SJSA1 (cell line): ENCODE results near the gene CA14. TPM values are rescaled to one million over a fixed set of nuclear protein-coding genes. Genes with fewer than 3 reads are reported as not detected.
"Not testable (repeated sequence)": the region's sequence is repeated elsewhere in the genome, so short reads cannot be mapped to it uniquely, and the experiment has no call there.

ENCODE experiments used
- DNase-seq, 2 experiments: peaks; one replicate each; pipeline ENCODE4 v3.0.0-alpha.2; 2015 to 2020; ENCODE audit warnings: low spot score in 2 of 2, low read depth in 1 of 2
- H3K27ac ChIP-seq: fragments of 250-450 bp; sonication (Bioruptor Pico); 2 replicates; pipeline ENCODE4 v1.5.1; 2020; ENCODE audit warnings: mild to moderate bottlenecking, moderate library complexity
- H3K27me3 ChIP-seq: fragments of 250-450 bp; sonication (Bioruptor Pico); replicated peaks from 2 replicates; pipeline ENCODE4 v1.5.1; 2020; ENCODE audit warnings: mild to moderate bottlenecking, moderate library complexity
- H3K36me3 ChIP-seq: fragments of 250-450 bp; sonication (Bioruptor Pico); 2 replicates; pipeline ENCODE4 v1.5.1; 2020; ENCODE audit warnings: mild to moderate bottlenecking
- H3K4me1 ChIP-seq: fragments of 250-450 bp; sonication (Bioruptor Pico); replicated peaks from 2 replicates; pipeline ENCODE4 v1.6.1; 2021; ENCODE audit warnings: mild to moderate bottlenecking
- H3K4me3 ChIP-seq: fragments of 250-450 bp; sonication (Bioruptor Pico); 2 replicates; pipeline ENCODE4 v1.5.1; 2020; ENCODE audit warnings: mild to moderate bottlenecking
- H3K9me3 ChIP-seq: fragments of 250-450 bp; sonication (Bioruptor Pico); replicated peaks from 2 replicates; pipeline ENCODE4 v1.5.1; 2020; ENCODE audit warnings: mild to moderate bottlenecking
- total RNA-seq: library from RNA; depleted of rRNA; stranded (reverse); fragments of >200 nt; shearing (Covaris generic); gene quantifications from 2 replicates; pipeline ENCODE4 v1.2.3, GENCODE V29; 2014

CA14 gene
- total RNA-seq, 1 experiment from 2014 or later = not detected

DNA sequence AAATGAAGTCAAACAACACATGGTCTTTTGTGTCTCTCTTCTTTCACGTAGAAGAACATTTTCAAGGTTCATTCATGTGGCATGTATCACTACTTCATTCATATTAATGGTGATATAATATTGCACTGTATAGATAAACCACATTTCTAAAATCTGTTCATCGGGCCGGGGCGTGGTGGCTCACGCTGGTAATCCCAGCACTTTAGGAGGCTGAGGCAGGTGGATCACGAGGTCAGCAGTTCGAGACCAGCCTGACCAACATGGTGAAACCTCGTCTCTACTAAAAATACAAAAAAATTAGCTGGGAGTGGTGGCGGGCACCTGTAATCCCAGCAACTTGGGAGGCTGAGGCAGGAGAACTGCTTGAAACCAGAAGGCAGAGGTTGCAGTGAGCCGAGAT lies 29.3 kb upstream of the CA14 start:
- H3K4me3 ChIP-seq, H3K9me3 ChIP-seq, H3K4me1 ChIP-seq, DNase-seq, H3K27ac ChIP-seq, H3K27me3 ChIP-seq: not testable (repeated sequence)
- peaks cover 77% of the 10 kb centered on the region for H3K36me3 ChIP-seq

DNA sequence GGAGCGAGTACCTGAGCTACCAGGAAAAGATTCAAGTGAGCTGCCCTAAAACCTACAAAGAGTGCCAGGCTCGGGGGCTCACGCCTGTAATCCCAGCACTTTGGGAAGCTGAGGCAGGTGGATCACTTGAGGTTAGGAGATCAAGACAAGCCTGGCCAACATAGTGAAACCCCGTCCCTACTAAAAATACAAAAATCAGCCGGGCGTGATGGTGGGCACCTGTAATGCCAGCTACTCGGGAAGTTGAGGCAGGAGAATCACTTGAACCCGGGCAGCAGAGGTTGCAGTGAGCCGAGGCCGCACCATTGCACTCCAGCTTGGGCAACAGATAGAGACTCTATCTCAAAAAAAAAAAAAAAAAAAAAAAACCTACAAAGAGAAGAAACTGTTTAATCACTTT lies 24.7 kb upstream of the CA14 start:
- H3K4me3 ChIP-seq, H3K27me3 ChIP-seq, H3K9me3 ChIP-seq, H3K27ac ChIP-seq: not testable (repeated sequence)
- Histone ChIP-seq H3K36me3 (peaks cover 48% of the 10 kb centered on the region), H3K4me1 (peaks cover 13% of the 10 kb centered on the region)
- DNase-seq = peak in 1 of 2 experiments; percentile 9

DNA sequence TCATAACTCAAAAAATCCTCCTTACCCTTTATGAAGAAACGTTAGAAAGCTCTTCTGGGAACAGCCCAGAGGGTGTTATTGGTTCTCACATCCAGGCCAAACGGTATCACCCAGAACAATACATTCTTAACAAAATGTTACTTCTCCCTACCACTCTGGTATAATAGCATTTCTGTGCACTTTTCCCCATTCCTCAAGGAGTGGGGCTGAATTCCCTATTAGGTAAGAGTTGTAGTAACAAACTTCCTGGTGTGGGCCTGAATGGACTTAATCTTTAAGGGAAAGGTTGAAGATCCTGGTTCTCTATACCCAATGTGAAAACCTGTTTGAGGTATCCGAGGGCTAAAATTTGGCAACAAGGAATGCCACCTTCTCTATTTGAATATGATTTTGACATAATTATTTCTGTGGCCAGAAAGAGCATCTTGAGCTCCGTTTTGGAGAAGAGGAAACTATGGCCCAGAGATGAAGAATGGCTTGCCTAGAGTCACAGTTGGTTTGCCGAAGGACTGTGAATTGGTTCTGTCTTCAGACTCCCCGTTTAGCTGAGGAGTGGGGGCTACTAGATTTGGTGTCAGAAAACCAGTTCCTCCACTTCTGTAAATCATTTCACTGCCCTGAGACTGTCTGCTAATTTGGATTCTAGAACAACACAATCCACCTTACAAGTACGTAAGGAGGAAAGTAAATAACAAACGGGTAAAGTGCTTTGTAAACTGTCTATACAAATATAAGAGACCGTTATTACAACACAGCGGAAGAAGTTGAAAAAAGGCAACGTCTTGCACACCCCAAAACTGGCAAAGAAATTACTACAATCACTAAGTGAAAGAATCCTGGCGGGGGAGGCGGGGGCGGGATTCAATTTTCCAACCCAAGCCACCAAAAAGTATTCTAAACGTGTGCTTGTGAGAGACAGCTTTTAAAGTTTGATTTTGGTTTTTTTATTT lies 23.9 kb upstream of the CA14 start:
- Histone ChIP-seq H3K27ac (peak overlapping the region; percentile 72), H3K4me3 (peak overlapping the region; percentile 90), H3K9me3 (no peaks in the 10 kb centered on the region), H3K36me3 (peaks cover 41% of the 10 kb centered on the region), H3K27me3 (no peaks in the 10 kb centered on the region), H3K4me1 (peaks cover 13% of the 10 kb centered on the region)
- DNase-seq = peak in 1 of 2 experiments; percentile 27

DNA sequence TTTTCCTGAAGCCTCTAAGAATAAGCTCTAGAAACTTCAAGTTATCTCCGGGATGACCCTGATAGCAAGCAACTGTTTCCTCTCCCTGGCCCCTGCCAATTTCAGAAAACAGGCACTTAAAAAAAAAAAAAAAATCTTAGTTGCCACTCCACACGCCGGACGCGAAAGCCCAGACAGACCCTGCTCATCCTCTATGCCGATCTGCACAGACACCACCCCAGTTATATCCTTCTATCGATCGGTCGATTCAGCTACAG lies 23.3 kb upstream of the CA14 start:
- Histone ChIP-seq H3K27ac (peak overlapping the region; percentile 72), H3K27me3 (no peaks in the 10 kb centered on the region), H3K4me3 (peak overlapping the region; percentile 90), H3K36me3 (peaks cover 37% of the 10 kb centered on the region), H3K4me1 (peaks cover 13% of the 10 kb centered on the region), H3K9me3 (no peaks in the 10 kb centered on the region)
- DNase-seq = no peak

DNA sequence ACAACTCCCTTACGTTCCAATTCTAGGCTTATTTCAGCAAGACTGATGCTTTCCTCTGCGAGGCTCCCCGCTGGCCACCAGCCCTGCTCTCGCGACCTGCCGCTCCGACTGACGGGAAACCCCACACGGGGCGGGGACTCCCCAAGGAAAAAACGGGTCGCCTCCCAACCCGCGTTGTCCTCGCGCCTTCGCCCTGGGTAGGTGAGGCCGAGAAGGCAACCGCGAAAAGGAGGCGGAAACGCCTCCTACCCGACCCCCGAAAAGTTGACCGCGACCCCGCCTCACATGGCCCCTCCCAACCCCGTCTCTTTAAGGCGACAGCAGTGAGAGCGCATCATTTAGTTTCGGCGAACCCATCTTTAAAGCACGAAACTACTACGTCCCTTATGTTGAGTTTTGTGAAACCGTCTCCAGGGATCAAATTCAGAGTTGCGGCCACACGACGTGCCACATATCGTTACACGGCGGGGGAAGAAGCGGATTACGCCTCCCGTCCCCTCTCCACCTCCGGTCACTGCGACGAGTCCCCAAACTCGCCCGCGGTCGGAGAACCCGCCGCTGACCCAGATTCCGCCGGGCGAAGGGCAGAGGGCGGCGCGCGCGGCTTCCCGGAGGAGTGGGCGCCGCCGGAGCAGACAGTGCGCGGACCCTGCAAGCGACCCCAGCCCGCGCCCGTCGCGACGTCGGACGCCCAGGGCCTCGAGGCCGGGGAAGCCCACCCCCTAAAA lies 22.8 kb upstream of the CA14 start:
- peak overlapping the region; percentile 90 for H3K4me3 ChIP-seq
- peak overlapping the region; percentile 72 for H3K27ac ChIP-seq
- H3K36me3 ChIP-seq = peaks cover 32% of the 10 kb centered on the region
- H3K27me3 ChIP-seq = no peaks in the 10 kb centered on the region
- DNase-seq = peak; percentile 81 to 82
- no peaks in the 10 kb centered on the region for H3K9me3 ChIP-seq
- H3K4me1 ChIP-seq = peaks cover 13% of the 10 kb centered on the region

DNA sequence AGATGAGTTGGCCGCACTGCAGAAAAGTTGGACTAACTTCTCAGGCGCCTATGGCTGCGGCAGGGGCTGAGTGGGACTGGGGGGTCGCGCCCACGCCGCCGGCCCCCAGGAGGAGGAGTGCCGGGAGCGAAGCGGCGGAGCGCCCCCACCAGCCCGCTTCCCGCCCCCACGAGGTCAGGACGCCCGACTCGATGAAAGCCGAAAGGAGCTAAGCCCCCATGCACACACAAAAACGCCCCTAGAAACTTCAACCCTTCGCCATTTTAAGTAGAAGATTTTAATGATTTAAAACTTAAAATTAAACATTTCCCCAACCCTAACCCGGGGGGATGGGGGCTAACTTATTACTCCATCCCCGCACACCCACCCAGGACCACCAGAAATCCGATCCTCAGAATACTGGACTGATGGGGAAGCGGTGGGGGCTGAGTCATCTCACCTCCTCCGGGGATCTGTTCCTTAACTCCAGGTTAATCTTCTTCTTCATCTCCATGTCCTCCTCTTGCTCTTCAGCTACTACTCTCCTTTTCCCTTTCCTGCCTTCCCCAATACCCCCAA lies 22.2 kb upstream of the CA14 start:
- peak; percentile 42 to 48 for DNase-seq
- peak overlapping the region; percentile 72 for H3K27ac ChIP-seq
- H3K36me3 ChIP-seq = peaks cover 26% of the 10 kb centered on the region
- H3K4me3 ChIP-seq = peak overlapping the region; percentile 90
- H3K4me1 ChIP-seq = peaks cover 13% of the 10 kb centered on the region
- no peaks in the 10 kb centered on the region for H3K9me3 ChIP-seq
- H3K27me3 ChIP-seq = no peaks in the 10 kb centered on the region

DNA sequence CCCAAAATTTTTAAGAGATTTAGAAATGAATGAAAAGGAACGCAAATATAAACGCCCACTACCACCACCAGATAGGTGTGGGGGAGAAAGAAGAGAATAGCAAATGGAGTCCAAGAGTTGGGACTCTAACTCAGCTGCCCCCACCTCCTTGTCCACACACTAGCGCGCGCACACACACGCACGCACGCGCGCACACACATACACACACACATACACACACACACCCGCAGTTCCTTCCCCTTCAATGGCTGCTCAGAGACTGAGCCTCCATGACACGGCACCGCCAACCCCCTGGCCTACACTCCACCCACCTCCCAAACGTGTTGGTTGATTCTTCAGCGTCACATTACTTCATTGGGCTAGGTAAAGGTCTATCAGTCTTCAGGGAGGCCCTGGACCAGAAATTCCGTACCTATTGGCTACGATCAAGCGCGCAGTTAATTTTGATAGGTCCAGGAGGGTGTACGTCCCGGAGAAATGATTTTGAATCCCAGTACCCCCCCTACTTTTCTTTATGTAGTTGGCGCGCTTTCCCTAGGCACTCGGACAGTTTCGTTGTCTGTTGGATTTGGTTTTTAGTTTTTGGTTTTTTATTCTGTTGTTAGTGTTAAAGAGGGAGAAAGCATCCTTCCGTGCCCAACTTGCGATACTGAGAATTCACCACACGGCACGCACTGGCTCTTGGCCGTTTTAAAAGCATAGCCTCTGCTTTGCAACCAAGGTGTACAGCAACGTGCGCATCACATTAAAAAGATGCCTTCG lies 21.5 kb upstream of the CA14 start, which contains the start of gene ANP32E:
Gene ANP32E (minus strand): TSS at position 261 of the 762 bp plus-strand sequence. CDS start 326 bp downstream, outside the sequence.
- H3K4me1 ChIP-seq = peaks cover 13% of the 10 kb centered on the region
- peak within 1 kb of the TSS; percentile 90 for H3K4me3 ChIP-seq
- H3K36me3 ChIP-seq = peaks cover 19% of the 10 kb centered on the region
- H3K9me3 ChIP-seq = no peaks in the 10 kb centered on the region
- no peaks in the 10 kb centered on the region for H3K27me3 ChIP-seq
- H3K27ac ChIP-seq = peak within 1 kb of the TSS; percentile 81
- DNase-seq = peak; percentile 97 to 98

DNA sequence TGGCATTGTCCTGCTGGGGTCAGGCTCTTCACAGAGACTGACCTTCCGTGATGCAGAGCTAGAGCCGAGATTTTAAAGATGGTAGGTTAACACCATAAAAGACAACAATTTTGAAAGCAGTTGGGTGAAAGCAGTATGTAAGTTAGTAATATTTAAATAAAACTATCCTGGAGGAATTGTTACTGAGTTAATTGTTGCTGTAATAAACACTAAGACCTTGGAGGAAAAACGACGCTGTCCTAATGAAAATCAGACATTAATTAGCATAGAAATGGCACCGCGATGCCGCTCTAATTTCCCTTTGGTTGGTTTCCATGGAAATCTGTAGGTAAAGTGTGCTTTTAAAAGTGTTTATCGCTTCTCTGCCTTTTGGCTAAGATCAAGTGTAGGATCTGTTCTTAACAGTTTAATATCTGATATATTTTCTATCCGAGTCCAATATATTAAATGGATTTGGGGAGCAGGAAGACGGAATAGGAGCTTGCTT lies 20.9 kb upstream of the CA14 start:
- no peaks in the 10 kb centered on the region for H3K9me3 ChIP-seq
- no peaks in the 10 kb centered on the region for H3K27me3 ChIP-seq
- H3K36me3 ChIP-seq = peaks cover 15% of the 10 kb centered on the region
- peak in 1 of 2 experiments; percentile 4 for DNase-seq
- H3K4me3 ChIP-seq = peak overlapping the region; percentile 90
- H3K4me1 ChIP-seq = peaks cover 13% of the 10 kb centered on the region
- peak overlapping the region; percentile 81 for H3K27ac ChIP-seq

DNA sequence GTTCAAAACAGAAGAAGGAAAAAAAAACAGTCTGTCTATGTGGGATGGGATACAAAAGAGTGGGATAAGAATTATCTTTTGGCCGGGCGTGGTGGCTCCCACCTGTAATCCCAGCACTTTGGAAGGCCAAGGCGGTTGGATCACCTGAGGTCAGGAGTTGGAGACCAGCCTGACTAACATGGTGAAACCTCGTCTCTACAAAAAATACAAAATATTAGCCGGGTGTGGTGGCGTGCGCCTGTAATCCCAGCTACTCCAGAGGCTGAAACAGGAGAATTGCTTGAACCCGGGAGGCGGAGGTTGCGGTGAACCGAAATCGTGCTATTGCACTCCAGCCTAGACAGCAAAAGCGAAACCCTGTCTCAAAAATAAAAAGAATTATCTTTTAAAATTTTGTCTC lies 20.4 kb upstream of the CA14 start:
- not testable (repeated sequence) for H3K27me3 ChIP-seq, H3K9me3 ChIP-seq, H3K4me3 ChIP-seq
- H3K4me1 ChIP-seq = peaks cover 13% of the 10 kb centered on the region
- DNase-seq = peak in 1 of 2 experiments; percentile 11
- peaks cover 13% of the 10 kb centered on the region for H3K36me3 ChIP-seq
- peak overlapping the region; percentile 81; the same call in 1 of the 2 replicates for H3K27ac ChIP-seq

DNA sequence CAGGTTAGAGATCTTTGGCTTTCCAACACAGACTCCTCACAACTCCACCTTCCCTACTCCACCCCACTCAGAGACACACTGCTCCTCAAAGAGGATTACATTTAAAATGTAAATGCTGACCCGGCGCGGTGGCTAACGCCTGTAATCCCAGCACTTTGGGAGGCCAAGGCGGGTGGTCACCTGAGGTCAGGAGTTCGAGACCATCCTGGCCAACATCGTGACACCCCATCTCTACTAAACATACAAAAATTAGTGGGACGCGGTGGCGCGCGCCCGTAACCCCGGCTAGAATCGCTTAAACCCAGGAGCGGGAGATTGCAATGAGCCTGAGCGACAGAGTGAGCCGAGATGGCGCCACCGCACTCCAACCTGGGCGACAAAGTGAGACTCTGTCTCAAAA lies 19.8 kb upstream of the CA14 start:
- no peaks in the 10 kb centered on the region for H3K27me3 ChIP-seq
- no peak overlapping the region for H3K4me3 ChIP-seq
- no peaks in the 10 kb centered on the region for H3K9me3 ChIP-seq
- no peak overlapping the region for H3K27ac ChIP-seq
- peaks cover 13% of the 10 kb centered on the region for H3K4me1 ChIP-seq
- peak in 1 of 2 experiments; percentile 15 for DNase-seq
- H3K36me3 ChIP-seq = peaks cover 13% of the 10 kb centered on the region

DNA sequence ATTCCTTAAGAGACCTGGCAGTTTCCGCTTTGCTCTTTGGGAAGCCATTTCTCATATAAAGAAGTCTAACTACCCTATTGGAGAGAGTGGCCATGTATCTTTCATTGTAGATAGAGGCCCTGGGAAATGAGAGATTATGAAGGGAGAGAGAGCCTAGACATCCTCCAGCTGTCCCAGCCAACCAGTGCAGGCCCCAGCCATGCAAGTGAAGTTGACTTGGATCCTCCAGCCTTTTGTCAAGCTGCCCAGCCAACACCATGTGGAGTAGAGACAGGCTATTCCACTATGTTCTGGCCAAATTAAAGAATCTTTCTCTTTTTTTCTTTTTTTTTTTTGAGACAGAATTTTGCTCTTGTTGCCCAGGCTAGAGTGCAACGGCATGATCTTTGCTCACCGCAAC lies 14.6 kb upstream of the CA14 start:
- Histone ChIP-seq H3K9me3 (no peaks in the 10 kb centered on the region), H3K4me1 (no peaks in the 10 kb centered on the region), H3K36me3 (no peaks in the 10 kb centered on the region), H3K27ac (no peak overlapping the region), H3K4me3 (no peak overlapping the region), H3K27me3 (no peaks in the 10 kb centered on the region)
- no peak for DNase-seq

DNA sequence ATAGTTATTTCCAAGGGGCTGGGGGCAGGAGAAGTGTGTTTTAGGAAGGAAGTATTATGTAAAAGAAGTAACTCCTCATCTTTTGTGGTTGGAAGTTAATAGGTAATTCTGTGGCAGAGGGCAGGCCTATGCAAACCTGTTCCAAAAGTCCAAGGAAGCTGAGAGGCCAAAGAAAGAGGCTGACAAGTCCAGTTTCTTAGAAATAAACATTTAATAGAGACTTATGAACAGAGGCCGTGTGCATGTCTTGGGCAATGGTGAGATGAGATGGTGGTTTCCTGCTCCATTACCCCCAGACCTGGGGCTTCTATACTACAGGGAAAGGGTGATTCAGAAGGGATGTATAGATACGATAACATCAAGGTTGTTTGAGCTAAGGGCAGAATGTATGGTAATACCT lies 7.6 kb upstream of the CA14 start:
- H3K27me3 ChIP-seq = peaks cover 7% of the 10 kb centered on the region; the same call in 1 of the 2 replicates
- H3K4me1 ChIP-seq = no peaks in the 10 kb centered on the region
- H3K27ac ChIP-seq = no peak overlapping the region
- no peak for DNase-seq
- no peaks in the 10 kb centered on the region for H3K36me3 ChIP-seq
- H3K4me3 ChIP-seq = no peak overlapping the region
- H3K9me3 ChIP-seq = no peaks in the 10 kb centered on the region

DNA sequence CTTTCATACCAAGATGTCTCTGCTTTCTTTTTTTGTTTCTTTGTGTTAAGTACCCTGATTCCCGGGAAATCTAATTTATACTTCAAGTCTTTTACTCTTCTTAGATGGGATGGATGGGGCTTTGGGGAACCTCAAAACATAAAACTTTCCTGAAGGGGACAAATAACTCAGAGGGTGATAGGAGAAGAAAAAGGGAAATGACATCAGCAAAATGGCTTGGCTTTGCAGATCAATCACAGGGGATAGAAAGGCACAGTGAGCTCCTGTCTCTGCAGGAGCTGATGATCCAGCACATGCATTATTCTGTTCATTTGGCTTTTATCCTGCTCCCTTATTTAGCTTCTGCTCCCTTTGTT lies 1.4 kb upstream of the CA14 start:
- DNase-seq = no peak
- H3K4me3 ChIP-seq = no peak overlapping the region
- peaks cover 13% of the 10 kb centered on the region for H3K4me1 ChIP-seq
- peaks cover 7% of the 10 kb centered on the region; the same call in 1 of the 2 replicates for H3K27me3 ChIP-seq
- no peaks in the 10 kb centered on the region for H3K9me3 ChIP-seq
- H3K27ac ChIP-seq = no peak overlapping the region
- H3K36me3 ChIP-seq = no peaks in the 10 kb centered on the region
